ENCODE measurements around the gene AMIGO2.

The AMIGO2 gene, protein sequence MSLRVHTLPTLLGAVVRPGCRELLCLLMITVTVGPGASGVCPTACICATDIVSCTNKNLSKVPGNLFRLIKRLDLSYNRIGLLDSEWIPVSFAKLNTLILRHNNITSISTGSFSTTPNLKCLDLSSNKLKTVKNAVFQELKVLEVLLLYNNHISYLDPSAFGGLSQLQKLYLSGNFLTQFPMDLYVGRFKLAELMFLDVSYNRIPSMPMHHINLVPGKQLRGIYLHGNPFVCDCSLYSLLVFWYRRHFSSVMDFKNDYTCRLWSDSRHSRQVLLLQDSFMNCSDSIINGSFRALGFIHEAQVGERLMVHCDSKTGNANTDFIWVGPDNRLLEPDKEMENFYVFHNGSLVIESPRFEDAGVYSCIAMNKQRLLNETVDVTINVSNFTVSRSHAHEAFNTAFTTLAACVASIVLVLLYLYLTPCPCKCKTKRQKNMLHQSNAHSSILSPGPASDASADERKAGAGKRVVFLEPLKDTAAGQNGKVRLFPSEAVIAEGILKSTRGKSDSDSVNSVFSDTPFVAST

DNA sequence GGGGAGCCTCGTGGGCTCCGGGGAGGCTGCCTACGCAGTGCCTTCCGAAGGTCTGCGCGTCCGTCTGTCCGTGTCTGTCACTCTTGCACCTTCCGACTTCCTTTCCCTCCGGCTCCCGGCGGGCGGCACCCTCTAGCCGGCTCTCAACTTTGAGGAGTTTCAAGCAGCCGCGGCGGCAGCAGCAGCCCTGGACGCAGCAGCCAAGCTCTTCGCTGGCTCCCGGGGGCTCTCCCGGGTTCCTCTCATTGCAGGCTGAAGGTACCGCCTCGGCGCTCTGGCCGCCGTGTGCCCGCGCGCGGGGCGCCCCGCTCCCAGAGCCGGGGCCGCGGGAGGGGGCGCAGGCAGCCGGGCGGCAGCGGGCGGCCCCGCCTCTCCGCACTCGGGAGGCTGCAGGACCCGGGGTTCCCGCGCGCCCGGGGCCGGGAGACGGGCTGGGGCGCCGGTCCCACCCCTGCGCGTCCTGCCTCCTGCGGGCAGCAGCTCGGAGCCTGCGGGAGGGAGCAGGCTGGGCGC lies at the start of gene AMIGO2, which contains the start of gene PCED1B:
TSS of gene AMIGO2 (minus strand) at position 492 of the 513 bp plus-strand sequence. CDS start 957 bp downstream, outside the sequence.
TSS of gene PCED1B (plus strand) at position 154 of the 513 bp plus-strand sequence. CDS start 155,443 bp downstream, outside the sequence.
- H3K4me3 ChIP-seq (replicated peaks; ENCODE audit: low read depth, low read length) = peak within 1 kb of the TSS; percentile 94
- peak; percentile 84 for DNase-seq (ENCODE audit: low read depth)
- TF ChIP-seq, protein P1, sequence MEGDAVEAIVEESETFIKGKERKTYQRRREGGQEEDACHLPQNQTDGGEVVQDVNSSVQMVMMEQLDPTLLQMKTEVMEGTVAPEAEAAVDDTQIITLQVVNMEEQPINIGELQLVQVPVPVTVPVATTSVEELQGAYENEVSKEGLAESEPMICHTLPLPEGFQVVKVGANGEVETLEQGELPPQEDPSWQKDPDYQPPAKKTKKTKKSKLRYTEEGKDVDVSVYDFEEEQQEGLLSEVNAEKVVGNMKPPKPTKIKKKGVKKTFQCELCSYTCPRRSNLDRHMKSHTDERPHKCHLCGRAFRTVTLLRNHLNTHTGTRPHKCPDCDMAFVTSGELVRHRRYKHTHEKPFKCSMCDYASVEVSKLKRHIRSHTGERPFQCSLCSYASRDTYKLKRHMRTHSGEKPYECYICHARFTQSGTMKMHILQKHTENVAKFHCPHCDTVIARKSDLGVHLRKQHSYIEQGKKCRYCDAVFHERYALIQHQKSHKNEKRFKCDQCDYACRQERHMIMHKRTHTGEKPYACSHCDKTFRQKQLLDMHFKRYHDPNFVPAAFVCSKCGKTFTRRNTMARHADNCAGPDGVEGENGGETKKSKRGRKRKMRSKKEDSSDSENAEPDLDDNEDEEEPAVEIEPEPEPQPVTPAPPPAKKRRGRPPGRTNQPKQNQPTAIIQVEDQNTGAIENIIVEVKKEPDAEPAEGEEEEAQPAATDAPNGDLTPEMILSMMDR (IDR thresholded peaks at IDR 0.05; ENCODE audit: low read length, missing control alignments) = peak; percentile 43

DNA sequence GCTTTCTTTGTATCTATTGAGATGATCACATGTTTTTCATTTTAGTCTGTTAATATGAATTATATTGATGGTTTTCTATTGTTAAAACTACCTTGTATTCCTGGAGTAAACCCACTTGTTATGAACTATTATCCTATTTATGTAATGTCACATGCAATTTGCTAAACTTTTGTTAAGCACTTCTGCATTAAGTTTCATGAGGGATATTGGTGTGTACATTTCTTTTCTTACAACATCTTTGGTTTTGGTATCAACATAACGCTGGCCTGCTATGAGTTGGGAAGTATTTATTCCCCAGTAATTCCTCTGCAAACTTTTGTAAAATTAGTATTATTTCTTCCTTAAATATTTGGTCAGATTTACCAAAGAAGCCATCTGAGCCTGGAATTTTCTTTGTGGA lies 46.5 kb upstream of the AMIGO2 start:
- no peak for DNase-seq (ENCODE audit: low read depth)
- TF ChIP-seq, protein P1 (IDR thresholded peaks at IDR 0.05; ENCODE audit: low read length, missing control alignments) = no peak
- no peak overlapping the region for H3K4me3 ChIP-seq (replicated peaks; ENCODE audit: low read depth, low read length)

DNA sequence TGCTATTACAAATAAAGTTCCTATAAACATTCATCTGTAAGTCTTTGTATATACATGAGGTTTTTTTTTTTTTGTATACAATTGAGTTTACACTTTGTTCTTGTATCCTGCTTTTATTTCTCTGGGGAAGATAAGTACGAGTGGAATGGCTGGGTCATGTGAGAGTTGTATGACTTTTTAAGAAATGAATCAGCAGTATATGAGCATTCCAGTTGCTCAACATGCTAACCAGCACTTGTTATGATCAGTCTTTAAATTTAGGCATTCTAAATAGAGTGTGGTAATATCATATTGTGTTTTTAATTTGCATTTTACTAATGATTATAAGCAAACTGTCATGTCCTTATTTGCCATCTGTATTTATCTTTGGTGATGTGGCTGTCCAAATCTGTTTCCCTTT lies 44.7 kb upstream of the AMIGO2 start:
- DNase-seq (ENCODE audit: low read depth) = peak; percentile 74
- no peak overlapping the region for H3K4me3 ChIP-seq (replicated peaks; ENCODE audit: low read depth, low read length)

DNA sequence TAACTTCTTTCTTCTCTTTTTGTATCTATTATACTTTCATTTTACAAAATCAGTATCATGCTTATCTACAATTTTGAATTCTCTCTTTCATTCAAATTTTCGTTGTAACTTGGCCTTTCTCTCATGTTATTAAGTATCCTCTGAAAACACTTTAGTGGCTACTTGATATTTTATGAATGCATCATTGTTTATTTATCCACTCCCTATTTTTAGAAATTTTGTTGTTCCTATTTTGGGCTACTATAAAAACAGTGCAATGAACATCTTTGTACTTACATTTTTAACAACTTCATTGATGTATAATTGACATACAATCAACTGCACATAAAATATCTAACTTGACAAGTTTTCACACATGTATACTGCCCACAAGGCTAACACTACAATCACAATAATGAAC lies 44.0 kb upstream of the AMIGO2 start:
- no peak for DNase-seq (ENCODE audit: low read depth)
- TF ChIP-seq, protein P1 (IDR thresholded peaks at IDR 0.05; ENCODE audit: low read length, missing control alignments) = no peak
- no peak overlapping the region for H3K4me3 ChIP-seq (replicated peaks; ENCODE audit: low read depth, low read length)

More for the DNA sequence above, 44.7 kb upstream of the AMIGO2 start:
- TF ChIP-seq, protein P1 (IDR thresholded peaks at IDR 0.05; ENCODE audit: low read length, missing control alignments) = no peak

DNA sequence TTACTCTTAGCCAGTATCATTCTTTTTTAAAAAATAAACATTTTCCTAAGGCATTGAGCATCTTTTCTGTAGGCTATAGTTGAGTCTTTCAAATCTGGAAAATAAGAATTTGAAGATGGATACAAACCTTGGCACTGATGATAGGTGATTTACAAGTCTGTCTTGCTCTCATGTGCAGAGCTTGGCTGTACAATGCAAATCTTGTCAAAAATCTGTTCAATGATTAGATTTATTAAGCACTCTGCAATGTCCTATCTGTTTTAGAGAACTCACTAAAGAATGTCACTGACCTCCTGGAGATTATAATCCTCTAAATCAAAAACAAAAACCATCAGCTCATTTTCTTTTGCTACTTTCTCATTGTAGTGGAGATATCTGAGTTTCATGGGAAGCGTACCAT lies 42.8 kb upstream of the AMIGO2 start:
- TF ChIP-seq, protein P1 (IDR thresholded peaks at IDR 0.05; ENCODE audit: low read length, missing control alignments) = no peak
- no peak overlapping the region for H3K4me3 ChIP-seq (replicated peaks; ENCODE audit: low read depth, low read length)
- no peak for DNase-seq (ENCODE audit: low read depth)

DNA sequence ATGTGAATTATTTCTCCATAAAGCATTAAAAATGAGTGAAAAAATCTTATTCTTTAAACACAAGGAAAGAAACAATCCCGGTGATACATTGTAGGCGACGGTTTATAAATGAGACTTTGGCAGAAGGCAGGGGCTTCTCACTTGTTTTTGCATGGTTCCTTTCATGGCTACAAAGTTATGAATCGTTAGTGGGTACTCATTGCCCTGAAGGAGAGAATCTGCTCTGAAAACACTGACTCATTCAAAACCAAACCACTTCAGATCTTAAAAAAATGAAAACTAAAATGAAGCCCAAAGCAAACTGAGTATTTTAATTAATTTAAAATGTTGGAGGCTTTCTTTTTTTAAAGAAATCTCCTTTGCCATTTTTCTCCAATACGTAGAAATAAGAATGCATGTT lies 41.4 kb upstream of the AMIGO2 start:
- DNase-seq (ENCODE audit: low read depth) = peak; percentile 18
- TF ChIP-seq, protein P1 (IDR thresholded peaks at IDR 0.05; ENCODE audit: low read length, missing control alignments) = no peak
- H3K4me3 ChIP-seq (replicated peaks; ENCODE audit: low read depth, low read length) = no peak overlapping the region
